ENCODE data around the gene SH3RF3.

SH3RF3 gene

GRCh38 chr2:109428281-109428680 lies 299.3 kb downstream of the SH3RF3 start:
- DNase-seq (ENCODE audit: low read depth in 2 of 3, low spot score in 1 of 3) = no peak

GRCh38 chr2:109428841-109429566 lies 300.0 kb downstream of the SH3RF3 start:
- DNase-seq (ENCODE audit: low read depth in 2 of 3, low spot score in 1 of 3) = no peak

GRCh38 chr2:109429567-109430328 lies 300.7 kb downstream of the SH3RF3 start:
- DNase-seq (ENCODE audit: low read depth in 2 of 3, low spot score in 1 of 3) = no peak

- no peak for DNase-seq (ENCODE audit: low read depth in 2 of 3, low spot score in 1 of 3)
These were observed 301.3 kb downstream of the SH3RF3 start for GRCh38 chr2:109430329-109430636.

GRCh38 chr2:109432421-109432820 lies 303.4 kb downstream of the SH3RF3 start:
- no peak for DNase-seq (ENCODE audit: low read depth in 2 of 3, low spot score in 1 of 3)

GRCh38 chr2:109433486-109433885 lies 304.5 kb downstream of the SH3RF3 start:
- no peak for DNase-seq (ENCODE audit: low read depth in 2 of 3, low spot score in 1 of 3)

- no peak for DNase-seq (ENCODE audit: low read depth in 2 of 3, low spot score in 1 of 3)
These were observed 304.9 kb downstream of the SH3RF3 start for GRCh38 chr2:109433926-109434325.

GRCh38 chr2:109434351-109434750 lies 305.3 kb downstream of the SH3RF3 start:
- no peak for DNase-seq (ENCODE audit: low read depth in 2 of 3, low spot score in 1 of 3)

GRCh38 chr2:109435066-109435690 lies 306.2 kb downstream of the SH3RF3 start:
- no peak for DNase-seq (ENCODE audit: low read depth in 2 of 3, low spot score in 1 of 3)

- no peak for DNase-seq (ENCODE audit: low read depth in 2 of 3, low spot score in 1 of 3)
These were observed 307.0 kb downstream of the SH3RF3 start for GRCh38 chr2:109435901-109436598.

GRCh38 chr2:109436610-109437225 lies 307.7 kb downstream of the SH3RF3 start:
- no peak for DNase-seq (ENCODE audit: low read depth in 2 of 3, low spot score in 1 of 3)

- DNase-seq (ENCODE audit: low read depth in 2 of 3, low spot score in 1 of 3) = no peak
These were observed 308.5 kb downstream of the SH3RF3 start for GRCh38 chr2:109437325-109438090.

GRCh38 chr2:109438146-109438545 lies 309.1 kb downstream of the SH3RF3 start:
- no peak for DNase-seq (ENCODE audit: low read depth in 2 of 3, low spot score in 1 of 3)

GRCh38 chr2:109438773-109439389 lies 309.9 kb downstream of the SH3RF3 start:
- DNase-seq (ENCODE audit: low read depth in 2 of 3, low spot score in 1 of 3) = no peak

GRCh38 chr2:109439390-109439786 lies 310.4 kb downstream of the SH3RF3 start:
- no peak for DNase-seq (ENCODE audit: low read depth in 2 of 3, low spot score in 1 of 3)

- no peak for DNase-seq (ENCODE audit: low read depth in 2 of 3, low spot score in 1 of 3)
These were observed 311.0 kb downstream of the SH3RF3 start for GRCh38 chr2:109439986-109440385.

- no peak for DNase-seq (ENCODE audit: low read depth in 2 of 3, low spot score in 1 of 3)
These were observed 311.6 kb downstream of the SH3RF3 start for GRCh38 chr2:109440499-109441156.

- DNase-seq (ENCODE audit: low read depth in 2 of 3, low spot score in 1 of 3) = no peak
These were observed 313.8 kb downstream of the SH3RF3 start for GRCh38 chr2:109442715-109443319.

- no peak for DNase-seq (ENCODE audit: low read depth in 2 of 3, low spot score in 1 of 3)
These were observed 315.9 kb downstream of the SH3RF3 start for GRCh38 chr2:109444916-109445315.
